HFF-Myc (cell line): ENCODE measurements around the gene STPG2.

ENCODE experiments used
- DNase-seq: peaks from one replicate; pipeline ENCODE4 v3.0.0-alpha.2; 2011; ENCODE audit warnings: low read depth; ENCODE audit errors: extremely low read depth
- H3K4me3 ChIP-seq: replicated peaks from 2 replicates; pipeline ENCODE4 v1.5.1; 2011; ENCODE audit warnings: low read depth, mild to moderate bottlenecking, control low read depth, low read length
- TF ChIP-seq, protein P1 (sequence below): IDR thresholded peaks from 2 replicates; pipeline ENCODE4 v1.5.1; 2012; ENCODE audit warnings: mild to moderate bottlenecking, low read depth, low read length, control low read depth; ENCODE audit errors: missing control alignments

The STPG2 gene

DNA sequence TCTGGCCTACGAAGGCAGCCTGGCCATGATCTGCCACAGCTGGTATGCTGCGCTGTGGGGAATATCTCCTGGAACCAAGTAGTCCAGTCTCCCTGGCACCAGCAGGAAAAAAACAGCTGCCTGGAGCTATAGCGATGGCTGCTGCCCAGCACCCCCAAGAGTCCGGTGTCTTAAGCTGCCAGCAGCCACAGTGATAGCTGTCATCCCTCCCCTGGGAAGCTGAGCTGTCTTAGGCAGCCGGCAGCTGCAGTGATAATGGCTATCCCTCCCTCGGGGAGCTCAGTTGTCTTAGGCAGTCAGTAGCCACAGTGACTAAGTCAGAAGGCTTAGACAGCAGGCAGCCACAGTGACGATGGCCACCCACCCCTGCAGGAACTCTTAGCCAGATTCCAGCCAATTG lies 205.1 kb downstream of the STPG2 start:
- no peak overlapping the region for H3K4me3 ChIP-seq
- DNase-seq: no peak
- TF ChIP-seq, protein P1, sequence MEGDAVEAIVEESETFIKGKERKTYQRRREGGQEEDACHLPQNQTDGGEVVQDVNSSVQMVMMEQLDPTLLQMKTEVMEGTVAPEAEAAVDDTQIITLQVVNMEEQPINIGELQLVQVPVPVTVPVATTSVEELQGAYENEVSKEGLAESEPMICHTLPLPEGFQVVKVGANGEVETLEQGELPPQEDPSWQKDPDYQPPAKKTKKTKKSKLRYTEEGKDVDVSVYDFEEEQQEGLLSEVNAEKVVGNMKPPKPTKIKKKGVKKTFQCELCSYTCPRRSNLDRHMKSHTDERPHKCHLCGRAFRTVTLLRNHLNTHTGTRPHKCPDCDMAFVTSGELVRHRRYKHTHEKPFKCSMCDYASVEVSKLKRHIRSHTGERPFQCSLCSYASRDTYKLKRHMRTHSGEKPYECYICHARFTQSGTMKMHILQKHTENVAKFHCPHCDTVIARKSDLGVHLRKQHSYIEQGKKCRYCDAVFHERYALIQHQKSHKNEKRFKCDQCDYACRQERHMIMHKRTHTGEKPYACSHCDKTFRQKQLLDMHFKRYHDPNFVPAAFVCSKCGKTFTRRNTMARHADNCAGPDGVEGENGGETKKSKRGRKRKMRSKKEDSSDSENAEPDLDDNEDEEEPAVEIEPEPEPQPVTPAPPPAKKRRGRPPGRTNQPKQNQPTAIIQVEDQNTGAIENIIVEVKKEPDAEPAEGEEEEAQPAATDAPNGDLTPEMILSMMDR: no peak

GRCh38 chr4:97924341-97924958 lies 218.8 kb downstream of the STPG2 start:
- TF ChIP-seq, protein P1: no peak
- no peak for DNase-seq
- no peak overlapping the region for H3K4me3 ChIP-seq

- TF ChIP-seq, protein P1: no peak
- no peak overlapping the region for H3K4me3 ChIP-seq
- DNase-seq: no peak
Measured at GRCh38 chr4:97923096-97923495, 220.2 kb downstream of the STPG2 start.

GRCh38 chr4:97917115-97917514 lies 226.2 kb downstream of the STPG2 start:
- no peak for DNase-seq
- H3K4me3 ChIP-seq: no peak overlapping the region
- TF ChIP-seq, protein P1: no peak

- DNase-seq: no peak
- TF ChIP-seq, protein P1: no peak
- H3K4me3 ChIP-seq: no peak overlapping the region
Measured at GRCh38 chr4:97912156-97912555, 231.1 kb downstream of the STPG2 start.

GRCh38 chr4:97911236-97911906 lies 231.9 kb downstream of the STPG2 start:
- no peak overlapping the region for H3K4me3 ChIP-seq
- TF ChIP-seq, protein P1: no peak
- no peak for DNase-seq
